Stimulated activated CD8-positive, alpha-beta memory T cell treated with anti-CD3 and anti-CD28 coated beads, Interleukin-4, amount 100 ng/mL, for 4 hours (primary cell): ENCODE data around the gene DEF6.
"Not testable (repeated sequence)": the region's sequence is repeated elsewhere in the genome, so short reads cannot be mapped to it uniquely, and the experiment has no call there.

Experiments
- DNase-seq, 2 donors: peaks; one replicate each; pipeline ENCODE4 v3.0.0-alpha.2; 2020; ENCODE audit warnings: low read depth in 2 of 2, low spot score in 1 of 2

DEF6 gene

DNA sequence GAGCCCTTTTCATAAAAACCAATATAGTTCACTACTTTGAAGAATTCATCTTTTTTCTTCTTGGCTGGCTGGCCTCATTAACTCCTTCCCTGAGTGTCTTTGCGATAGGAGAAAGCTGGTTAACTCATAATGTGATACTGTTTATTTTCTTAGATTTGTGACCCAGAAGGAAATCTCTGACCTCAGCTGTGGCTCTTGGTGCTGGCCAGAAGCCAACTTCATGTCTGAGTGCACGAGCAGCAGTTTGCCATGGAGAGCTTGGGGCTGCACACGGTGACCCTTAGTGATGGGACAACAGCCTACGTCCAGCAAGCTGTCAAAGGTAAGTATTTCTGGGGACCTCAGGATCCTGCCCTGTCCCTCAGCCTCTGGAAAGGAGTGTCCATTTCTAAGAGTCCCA, 16.7 kb upstream of the DEF6 start:
- no peak for DNase-seq

DNA sequence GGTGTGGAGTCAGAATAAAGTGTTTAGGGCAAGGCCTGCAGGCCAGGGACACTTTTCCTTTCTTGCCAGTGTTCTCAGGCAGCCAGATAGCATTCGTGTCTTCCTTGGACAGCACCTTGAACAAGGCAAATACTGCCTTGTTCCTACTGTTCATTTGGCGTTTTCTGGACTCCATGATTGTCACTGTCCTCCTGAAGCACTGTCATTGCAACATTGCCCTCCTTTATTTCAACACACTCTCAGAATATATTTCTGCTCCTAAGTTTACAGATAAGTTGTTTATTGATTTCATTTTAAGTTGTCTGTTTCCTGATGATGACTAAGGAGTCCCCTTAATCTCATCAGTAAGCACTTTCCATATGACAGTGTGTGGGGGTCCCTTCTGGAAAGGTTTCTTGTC, 15.1 kb upstream of the DEF6 start:
- DNase-seq: no peak

DNA sequence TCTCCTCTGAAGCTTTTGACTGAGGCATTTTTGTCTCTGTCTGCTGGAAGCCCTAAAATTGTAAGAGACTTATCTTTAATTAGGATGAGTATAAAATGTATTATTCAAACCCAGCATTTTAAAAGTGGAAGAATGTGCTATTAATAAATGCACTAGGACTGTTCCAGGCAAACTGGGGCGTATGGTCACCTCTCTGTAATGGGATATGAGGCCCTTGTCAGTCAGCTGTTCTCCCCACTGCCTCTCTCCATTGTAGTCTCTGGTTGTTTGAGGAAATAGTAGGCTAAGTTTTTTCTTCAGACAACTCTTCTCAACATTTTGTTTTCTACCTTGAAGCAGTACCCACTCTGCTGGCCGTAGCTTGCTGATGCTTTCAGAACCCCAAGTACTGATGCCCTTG, 14.3 kb upstream of the DEF6 start:
- no peak for DNase-seq

DNA sequence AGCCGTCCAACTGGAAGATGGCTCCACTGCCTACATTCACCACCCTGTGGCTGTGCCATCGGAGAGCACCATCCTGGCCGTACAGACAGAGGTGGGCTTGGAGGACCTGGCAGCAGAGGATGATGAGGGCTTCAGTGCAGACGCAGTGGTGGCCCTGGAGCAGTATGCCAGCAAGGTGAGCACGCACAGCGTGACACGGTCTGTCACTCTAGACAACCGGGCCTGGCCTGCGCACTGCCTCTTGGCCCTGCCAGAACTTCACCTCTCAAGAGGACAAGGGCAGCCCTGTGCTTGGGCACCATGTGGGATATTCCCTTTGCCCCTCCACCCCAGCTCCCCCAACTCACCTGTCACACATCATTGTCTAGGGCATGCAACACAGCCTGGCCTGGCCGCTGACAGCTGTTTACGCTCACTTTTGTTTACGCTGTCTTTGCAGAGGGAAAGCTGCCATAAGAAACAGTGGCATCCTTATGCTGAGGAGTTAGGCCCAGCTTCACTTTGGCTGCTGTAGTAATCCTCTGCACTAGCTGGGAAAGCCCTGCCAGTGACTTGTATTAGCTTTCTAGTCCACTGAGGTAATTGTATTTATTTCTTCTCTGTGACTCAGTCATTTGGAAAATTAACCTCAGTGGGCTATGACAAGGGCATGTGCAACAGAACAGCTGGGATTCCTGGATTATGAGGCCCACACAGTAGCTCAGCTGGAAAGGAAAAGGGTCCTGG, 9.8 kb upstream of the DEF6 start:
- DNase-seq: no peak

DNA sequence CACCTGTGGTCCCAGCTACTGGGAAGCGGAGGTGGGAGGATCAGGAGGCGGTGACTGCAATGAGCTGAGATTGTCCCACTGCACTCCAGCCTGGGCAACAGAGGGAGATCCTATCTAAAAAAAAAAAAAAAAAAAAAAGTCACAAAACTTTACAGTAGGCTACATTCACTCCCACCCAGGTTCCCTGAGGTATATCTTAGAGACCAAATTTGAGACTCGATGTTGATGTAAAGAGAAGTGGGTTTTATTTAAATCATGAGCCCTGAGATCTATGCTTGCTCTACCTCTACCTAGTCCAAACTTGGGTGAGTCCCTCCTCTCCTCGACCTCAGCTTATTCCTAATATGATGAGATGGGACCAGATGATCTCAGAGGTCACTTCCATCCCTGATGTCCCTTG, 8.8 kb upstream of the DEF6 start:
- DNase-seq: no peak

DNA sequence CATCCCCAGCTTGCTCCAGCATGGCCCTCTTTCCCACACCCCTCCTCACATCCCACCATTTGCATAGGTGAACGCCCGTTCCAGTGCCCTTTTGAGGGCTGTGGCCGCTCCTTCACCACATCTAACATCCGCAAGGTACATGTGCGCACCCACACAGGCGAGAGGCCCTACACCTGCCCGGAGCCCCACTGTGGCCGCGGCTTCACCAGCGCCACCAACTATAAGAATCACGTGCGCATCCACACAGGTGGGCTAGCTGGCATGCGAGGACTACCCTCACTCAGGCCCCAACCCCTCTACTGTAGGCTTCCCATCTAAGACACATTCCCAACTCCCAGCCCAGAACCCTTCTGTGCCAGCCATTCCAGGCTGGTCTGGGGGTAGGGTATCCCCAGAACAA, 6.1 kb upstream of the DEF6 start:
- DNase-seq: no peak

DNA sequence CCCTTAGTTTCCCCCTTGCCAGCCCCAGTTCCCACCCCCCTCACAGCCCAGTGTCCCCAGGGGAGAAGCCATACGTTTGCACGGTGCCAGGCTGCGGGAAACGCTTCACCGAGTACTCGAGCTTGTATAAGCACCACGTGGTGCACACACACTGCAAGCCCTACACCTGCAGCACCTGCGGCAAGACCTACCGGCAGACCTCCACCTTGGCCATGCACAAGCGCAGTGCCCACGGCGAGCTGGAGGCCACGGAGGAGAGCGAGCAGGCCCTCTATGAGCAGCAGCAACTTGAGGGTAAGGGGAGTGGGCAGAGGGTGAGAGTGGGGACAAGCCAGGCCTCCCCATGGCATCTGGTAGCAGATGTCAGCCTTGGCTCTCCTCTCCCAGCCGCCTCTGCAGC, 5.1 kb upstream of the DEF6 start:
- DNase-seq: no peak

DNA sequence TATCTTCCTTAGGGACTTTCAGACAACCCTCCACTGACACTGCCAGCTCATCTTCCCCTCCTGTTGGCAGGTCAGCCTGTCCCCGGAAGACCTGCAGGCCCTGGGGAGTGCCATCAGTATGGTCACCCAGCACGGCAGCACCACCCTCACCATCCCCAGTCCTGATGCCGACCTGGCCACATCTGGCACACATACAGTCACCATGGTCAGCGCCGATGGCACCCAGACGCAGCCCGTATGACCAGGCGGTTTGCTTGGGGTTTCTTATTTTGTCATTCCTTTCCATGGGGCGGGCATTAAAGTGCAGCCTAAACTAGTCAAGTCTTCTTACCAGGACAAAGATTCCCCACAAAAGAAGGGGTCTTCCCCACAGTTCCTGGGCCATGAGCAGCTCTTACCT, 3.9 kb upstream of the DEF6 start:
- no peak for DNase-seq

DNA sequence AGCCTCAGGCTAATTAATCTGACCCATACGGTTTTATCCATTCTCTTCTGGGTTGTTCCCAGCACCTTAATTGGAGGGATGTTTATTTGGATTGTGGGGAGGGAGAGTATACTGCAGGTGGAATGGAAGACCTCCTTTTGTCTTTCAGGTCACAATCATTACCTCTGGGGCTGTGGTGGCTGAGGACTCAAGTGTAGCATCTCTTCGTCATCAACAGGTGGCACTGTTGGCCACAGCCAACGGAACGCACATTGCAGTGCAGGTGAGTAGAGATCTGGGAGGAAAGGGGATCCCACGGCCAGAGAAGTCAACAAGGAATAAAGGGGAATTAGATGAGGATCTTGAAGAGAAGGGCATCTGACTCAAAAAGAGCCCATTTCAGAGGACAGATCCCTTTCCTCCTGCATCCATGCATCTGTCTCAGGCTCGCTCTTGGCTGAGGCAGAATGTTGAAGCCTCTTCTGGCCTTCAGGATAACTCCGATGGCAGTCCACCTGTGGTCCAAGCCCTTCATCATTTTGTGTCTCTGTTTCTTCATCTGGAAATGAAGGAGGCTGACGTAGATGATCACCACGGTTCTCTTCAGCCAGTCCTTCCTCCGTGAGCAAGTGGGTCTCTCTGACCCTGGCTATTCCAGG, 3.2 kb upstream of the DEF6 start:
- DNase-seq: no peak

DNA sequence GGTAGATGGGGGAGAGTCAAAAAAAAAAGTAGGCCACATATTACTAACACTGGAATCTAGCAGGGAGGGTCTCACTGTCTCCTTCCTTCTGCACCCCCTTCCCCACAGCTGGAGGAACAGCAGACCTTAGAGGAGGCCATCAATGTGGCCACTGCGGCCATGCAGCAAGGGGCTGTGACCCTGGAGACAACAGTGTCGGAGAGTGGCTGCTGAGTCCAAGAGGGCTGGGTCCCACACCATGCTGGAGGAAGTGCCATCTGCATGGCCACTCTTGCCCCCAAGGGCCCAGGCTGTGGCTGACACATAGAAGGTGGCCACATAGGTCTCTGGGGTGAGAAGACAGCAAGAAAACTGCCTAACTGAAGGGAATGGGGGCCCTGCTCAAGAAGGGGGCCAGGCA, 2.6 kb upstream of the DEF6 start:
- no peak for DNase-seq

DNA sequence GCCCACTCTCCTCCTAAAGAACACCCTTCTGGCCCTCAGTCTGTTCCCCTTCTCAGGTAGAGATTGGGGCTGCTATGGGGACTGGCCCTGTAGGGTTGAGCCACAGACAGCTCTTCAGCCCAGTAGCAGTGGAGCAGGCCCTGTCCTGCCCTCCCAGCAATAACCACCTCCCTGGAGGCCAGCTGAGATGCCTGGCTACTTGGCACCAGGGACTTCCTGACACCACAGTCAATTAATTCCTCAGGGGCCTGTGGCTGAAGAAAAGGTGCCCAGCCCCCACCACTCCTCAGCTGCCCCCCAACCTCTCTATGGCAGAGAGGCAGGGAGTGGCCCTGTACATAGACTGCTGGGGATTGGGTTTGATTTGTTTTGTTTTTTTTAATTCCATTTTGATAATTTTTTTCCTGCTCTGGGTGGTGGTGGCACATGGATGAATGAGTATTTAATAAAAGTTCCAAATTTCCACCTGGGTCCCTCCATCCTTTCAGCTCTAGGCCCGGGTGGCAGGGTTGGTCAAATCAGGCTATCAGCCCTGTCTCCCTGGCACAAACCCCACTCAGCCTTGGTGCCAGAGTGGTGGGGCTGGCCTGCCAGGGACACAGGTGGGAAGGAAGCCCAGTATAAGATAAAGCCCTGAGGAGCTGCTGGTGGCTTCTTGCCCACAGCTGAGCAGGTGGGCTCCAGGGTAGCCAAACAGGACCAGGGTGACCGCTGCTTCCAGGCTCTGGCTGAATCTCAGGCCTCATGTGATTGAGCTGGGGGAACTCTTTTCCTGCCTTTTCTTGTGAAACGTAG, 1.9 kb upstream of the DEF6 start:
- DNase-seq: no peak

DNA sequence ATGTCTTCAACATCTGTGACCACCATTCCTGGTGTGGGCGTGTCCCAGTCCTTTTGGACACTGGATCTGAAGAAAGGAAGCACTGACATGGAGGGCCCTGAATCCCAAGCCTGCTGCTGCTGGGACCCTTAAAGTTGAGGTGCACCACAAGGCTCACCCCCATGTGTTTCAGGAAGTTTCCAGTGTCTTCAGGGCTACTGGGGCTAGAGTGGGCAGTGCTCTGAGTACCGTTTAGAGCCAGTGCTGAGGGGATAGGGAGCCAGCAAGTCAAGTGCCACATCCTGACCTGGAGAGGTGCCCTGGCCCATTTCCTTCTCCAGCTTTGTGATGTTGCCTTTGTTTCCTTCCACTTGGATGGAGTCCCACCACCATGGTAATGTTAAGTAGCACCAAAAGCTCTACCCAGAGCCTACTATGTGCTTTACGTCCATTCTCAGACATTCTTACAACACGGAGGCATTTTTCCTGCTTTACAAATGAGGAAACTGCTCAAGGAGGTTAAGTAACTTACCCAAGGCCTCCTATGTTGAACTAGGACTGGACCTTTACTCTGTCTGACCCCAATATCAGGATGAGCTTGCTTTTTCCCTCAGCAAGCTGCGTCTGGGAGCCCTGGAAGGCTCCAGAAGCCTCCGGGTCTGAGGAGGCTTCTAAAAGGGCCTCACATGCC, 552 bp upstream of the DEF6 start:
- no peak for DNase-seq

DNA sequence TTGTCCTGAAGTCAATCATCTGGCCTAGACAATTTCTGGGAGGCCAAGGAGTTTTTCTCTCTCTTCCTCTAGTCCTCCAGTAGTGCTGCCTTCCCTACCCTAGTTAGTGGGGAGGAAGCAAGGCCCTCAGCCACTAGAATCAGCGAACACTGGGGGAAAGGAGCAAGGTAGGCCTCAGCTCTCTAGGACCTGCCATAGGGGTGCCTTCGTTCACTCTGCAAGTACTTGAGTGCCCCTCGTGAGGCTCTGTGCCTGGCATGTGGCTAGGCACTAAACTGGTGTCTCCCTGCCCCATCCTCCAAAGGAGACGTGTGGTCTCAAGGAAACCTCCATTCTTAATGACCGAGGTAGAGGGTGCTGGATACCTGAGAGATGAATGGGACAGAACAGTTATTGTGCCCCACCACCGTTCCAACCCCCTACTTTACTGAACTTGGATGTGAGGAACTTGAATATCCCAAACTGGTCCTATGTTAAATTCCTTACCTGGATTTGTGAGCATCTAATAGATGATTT, 1.1 kb downstream of the DEF6 start:
- DNase-seq: no peak

DNA sequence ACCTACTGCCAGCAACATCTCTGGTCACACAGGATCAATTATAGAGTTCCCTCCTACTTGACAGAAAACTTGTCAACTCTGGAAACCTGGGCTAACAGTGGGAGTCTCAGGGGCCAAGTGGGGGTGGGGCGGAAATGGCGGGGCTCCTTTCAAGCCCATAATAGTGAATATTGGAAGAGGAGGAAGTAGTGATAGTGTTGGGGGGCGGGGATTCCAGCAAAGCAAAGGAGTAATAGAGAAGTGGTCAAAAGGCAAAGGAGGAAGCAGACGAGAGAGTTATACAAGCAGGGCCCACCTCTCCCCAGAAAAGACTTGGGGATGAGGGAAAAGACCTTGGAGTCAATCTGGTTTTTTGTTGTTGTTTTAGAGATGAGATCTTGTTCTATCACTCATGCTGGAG, 2.1 kb downstream of the DEF6 start:
- DNase-seq: no peak

DNA sequence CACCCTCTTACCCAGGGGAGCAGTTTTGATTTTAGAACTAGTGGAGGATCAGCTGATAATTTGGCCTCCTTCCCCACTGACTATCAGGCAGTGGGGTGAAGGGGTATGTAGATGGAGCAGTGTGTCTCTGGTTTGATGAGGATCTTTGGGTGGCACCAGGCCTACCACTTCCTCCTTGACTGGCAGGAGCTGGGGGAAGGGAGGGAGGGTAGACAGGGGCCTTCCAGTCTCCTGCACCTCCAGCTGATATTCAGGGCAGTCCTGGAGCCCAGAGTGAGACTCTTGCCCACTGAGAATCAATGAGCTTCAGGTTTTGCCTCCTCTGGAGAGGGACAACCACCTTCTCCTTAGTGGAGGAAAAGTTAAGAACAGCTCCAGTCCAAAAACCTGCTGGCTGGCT, 3.2 kb downstream of the DEF6 start:
- no peak for DNase-seq

DNA sequence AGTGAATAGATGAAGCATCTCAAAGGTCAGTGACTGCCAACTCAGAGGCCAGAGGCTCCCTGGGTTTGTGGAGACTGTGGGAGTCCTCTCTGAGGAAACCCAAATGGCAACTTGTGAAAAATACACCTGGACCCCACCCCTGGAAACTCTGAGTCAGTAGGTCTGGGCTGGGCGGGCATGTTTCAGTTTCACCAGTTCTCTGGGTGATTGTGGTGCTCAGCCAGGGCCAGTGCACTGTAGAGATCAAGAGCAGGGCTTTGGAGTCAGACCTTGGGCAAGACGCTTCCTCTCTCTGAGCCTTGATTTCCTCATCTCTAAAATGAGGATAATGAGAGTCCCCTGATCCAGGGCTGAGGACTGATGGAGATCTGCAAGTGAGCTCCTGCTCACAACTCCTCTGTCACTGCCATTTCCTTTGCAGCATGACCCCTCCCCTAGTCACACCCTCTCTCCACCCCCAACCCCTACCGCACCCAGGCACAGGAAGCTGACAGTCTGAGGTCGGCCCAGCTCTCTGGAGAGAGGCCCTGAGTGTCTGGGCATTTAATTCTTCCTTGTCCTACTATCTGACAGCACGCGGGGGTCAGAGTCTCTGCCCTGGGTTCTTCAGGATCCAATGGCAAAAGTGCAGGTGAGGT, 5.1 kb downstream of the DEF6 start:
- DNase-seq: peak; percentile 70 to 83

DNA sequence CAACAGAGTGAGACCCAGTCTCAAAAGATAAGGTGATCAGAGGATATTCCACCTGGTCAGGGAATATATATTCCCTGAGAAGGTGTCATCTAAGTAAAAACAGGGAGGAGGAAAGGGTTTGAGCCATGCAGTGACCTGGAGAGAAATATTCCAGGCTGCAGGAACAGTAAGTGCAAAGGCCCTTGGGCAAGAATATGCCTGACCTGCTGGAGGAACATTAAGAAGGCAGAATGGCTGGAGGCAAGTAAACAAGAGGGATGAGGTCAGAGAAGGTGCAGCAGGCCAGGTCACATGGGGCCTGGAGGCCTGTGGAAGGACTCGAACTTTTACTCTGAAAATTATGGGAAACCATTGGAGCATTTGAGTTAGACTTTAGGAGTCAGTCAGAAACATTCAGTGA, 6.7 kb downstream of the DEF6 start:
- DNase-seq: no peak

DNA sequence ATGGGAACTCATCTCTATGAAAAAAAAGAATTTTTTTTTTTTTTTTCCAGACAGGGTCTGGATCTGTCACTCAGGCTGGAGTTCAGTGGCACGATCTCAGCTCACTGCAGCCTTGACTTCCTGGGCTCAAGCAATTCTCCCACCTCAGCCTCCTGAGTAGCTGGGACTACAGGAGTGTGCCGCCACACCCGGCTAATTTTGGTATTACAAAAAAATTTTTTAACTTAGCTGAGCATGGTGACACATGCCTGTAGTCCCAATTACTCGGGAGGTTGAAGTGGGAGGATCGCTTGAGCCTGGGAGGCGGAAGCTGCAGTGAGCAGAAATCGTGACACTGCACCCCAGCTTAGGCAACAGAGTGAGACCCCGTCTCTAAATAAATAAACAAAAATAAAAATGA, 7.5 kb downstream of the DEF6 start:
- DNase-seq: no peak

DNA sequence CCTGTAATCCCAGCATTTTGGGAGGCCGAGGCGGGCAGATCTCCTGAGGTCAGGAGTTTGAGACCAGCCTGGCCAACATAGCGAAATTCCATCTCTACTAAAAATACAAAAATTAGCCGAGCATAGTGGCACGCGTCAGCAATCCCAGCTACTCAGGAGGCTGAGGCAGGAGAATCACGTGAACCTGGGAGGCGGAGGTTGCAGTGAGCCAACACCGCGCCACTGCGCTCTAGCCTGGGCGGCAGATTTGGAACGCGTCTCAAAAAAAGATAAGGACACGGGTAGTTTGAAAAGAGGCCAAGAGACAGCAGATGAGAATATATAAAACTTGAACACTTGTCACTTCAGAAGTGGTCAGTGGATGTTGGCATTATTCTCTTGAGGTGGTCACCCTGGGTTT, 9.5 kb downstream of the DEF6 start:
- DNase-seq: not testable (repeated sequence)

DNA sequence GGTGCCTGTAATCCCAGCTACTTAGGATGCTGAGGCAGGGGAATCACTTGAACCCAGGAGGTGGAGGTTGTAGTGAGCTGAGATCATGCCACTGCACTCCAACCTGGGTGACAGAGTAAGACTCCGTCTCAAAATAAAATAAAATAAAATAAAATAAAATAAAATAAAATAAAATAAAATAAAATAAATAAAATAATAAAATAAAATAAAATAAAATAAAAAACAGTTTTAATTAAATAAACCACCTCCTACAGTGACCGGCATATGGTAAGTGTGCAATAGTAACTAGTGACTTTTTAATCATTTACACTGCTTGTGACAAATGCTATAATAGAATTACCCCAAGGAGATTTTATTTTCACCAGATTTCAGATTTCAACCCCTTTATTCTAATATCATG, 10.9 kb downstream of the DEF6 start:
- not testable (repeated sequence) for DNase-seq

DNA sequence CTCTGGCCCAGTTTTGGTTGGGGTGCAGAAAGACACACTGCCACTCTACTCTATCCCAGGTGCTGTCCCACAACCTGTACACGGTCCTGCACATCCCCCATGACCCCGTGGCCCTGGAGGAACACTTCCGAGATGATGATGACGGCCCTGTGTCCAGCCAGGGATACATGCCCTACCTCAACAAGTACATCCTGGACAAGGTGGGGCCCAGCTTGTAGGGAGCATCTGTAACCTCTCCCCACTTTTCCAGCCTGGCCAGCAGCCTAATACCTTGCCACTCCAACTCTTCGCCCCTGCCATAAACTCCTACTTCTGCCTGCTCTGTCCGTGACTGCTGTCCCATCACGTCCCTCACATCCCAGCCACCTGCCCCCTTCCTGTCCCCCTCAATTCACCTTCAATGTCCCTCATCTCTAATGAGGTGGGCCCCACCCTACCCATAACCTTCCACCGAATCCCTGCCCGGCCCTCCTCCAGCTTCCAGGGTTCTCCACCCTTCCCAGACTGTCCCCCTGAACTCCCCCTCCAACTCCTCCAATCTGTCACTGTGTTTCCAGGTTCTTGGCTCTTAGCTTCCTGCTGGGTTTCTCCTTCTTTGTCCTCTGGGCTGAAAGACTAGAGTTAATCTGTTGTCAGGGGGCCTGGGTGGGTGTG, 12.1 kb downstream of the DEF6 start:
- DNase-seq: no peak
